DND-41 (cell line): ENCODE results near the gene UGGT2.
"Not testable (repeated sequence)": the region's sequence is repeated elsewhere in the genome, so short reads cannot be mapped to it uniquely, and the experiment has no call there.

Source experiments
- ATAC-seq: fragments of 200-7000 bp; cut with Tn5 transposase; 3 replicates; pipeline ENCODE4 v1.9.1; 2021; ENCODE audit warnings: low read depth; ENCODE audit not compliant: insufficient read depth
- DNase-seq: peaks from one replicate; pipeline ENCODE4 v3.0.0-alpha.2; 2020
- H2AFZ ChIP-seq: 2 replicates; pipeline ENCODE4 v1.6.0; 2012; ENCODE audit warnings: low read depth, low read length
- H3K27ac ChIP-seq: 2 replicates; pipeline ENCODE4 v1.5.1; 2012; ENCODE audit warnings: low read length, inconsistent platforms
- H3K27me3 ChIP-seq: fragments of 200-600 bp; sonication (generic); 2 replicates; pipeline ENCODE4 v1.6.0; 2012; ENCODE audit warnings: low read length, mild to moderate bottlenecking, inconsistent platforms; ENCODE audit not compliant: insufficient read depth, poor library complexity
- H3K36me3 ChIP-seq: 2 replicates; pipeline ENCODE4 v1.5.1; 2012; ENCODE audit warnings: low read length, inconsistent platforms; ENCODE audit not compliant: insufficient read depth
- H3K4me1 ChIP-seq: 2 replicates; pipeline ENCODE4 v1.5.1; 2012; ENCODE audit warnings: mild to moderate bottlenecking, low read length; ENCODE audit not compliant: insufficient read depth
- H3K4me2 ChIP-seq: 2 replicates; pipeline ENCODE4 v1.6.0; 2012; ENCODE audit warnings: mild to moderate bottlenecking, moderate library complexity, low read length, inconsistent platforms; ENCODE audit not compliant: insufficient read depth
- H3K4me3 ChIP-seq, 2 experiments: fragments of 200-600 bp in 1 of 2; shearing (Covaris generic) in 1 of 2; 2 replicates each; pipeline ENCODE4 v1.5.1; 2012 to 2016; ENCODE audit warnings: inconsistent platforms in 2 of 2, low read length in 2 of 2, mild to moderate bottlenecking in 2 of 2, low read depth in 1 of 2, moderate library complexity in 1 of 2
- H3K79me2 ChIP-seq: 2 replicates; pipeline ENCODE4 v1.6.0; 2012; ENCODE audit warnings: low read length, inconsistent platforms; ENCODE audit not compliant: insufficient read depth
- H3K9ac ChIP-seq: 2 replicates; pipeline ENCODE4 v1.6.0; 2012; ENCODE audit warnings: low read depth, mild to moderate bottlenecking, inconsistent platforms, low read length, moderate library complexity
- H3K9me3 ChIP-seq: 2 replicates; pipeline ENCODE4 v1.5.1; 2012; ENCODE audit warnings: low read length, moderate library complexity, mild to moderate bottlenecking, inconsistent platforms; ENCODE audit not compliant: insufficient read depth, severe bottlenecking
- H4K20me1 ChIP-seq: 2 replicates; pipeline ENCODE4 v1.6.0; 2012; ENCODE audit warnings: low read length; ENCODE audit not compliant: insufficient read depth
- CTCF ChIP-seq: IDR thresholded peaks from 2 replicates; pipeline ENCODE4 v1.5.1; 2012; ENCODE audit warnings: borderline replicate concordance, low read length, moderate library complexity, mild to moderate bottlenecking; ENCODE audit not compliant: poor library complexity, severe bottlenecking; ENCODE audit errors: extremely low read depth
- EZH2 ChIP-seq: IDR thresholded peaks from 3 replicates; pipeline ENCODE4 v1.6.1; 2012; ENCODE audit warnings: borderline replicate concordance, low read depth, mild to moderate bottlenecking, moderate library complexity, low read length, inconsistent platforms; ENCODE audit not compliant: severe bottlenecking

The UGGT2 gene

DNA sequence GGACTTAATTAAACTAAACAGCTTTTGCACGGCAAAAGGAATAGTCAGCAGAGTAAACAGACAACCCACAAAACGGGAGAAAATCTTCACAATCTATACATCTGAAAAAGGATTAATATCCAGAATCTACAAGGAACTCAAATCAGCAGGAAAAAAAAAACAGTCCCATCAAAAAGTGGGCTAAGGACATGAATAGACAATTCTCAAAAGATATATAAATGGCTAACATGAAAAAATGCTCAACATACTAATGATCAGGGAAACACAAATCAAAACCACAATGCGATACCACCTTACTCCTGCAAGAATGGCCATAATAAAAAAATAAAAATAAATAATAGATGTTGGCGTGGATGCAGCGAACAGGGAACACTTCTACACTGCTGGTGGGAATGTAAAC, 1.7 kb downstream of the UGGT2 start:
- H2AFZ ChIP-seq, H3K36me3 ChIP-seq, ATAC-seq, H3K27me3 ChIP-seq, H3K9ac ChIP-seq, H3K4me2 ChIP-seq, H4K20me1 ChIP-seq, H3K4me1 ChIP-seq, H3K27ac ChIP-seq, H3K9me3 ChIP-seq, DNase-seq, H3K4me3 ChIP-seq, H3K79me2 ChIP-seq: not testable (repeated sequence)

DNA sequence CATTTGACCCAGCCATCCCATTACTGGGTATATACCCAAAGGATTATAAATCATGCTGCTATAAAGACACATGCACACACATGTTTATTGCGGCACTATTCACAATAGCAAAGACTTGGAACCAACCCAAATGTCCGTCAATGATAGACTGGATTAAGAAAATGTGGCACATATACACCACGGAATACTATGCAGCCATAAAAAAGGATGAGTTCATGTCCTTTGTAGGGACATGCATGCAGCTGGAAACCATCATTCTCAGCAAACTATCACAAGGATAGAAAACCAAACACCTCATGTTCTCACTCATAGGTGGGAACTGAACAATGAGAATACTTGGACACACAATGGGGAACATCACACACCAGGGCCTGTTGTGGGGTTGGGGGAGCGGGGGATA, 2.2 kb downstream of the UGGT2 start:
- H2AFZ ChIP-seq, H3K9me3 ChIP-seq, H3K4me2 ChIP-seq, H3K4me1 ChIP-seq, H4K20me1 ChIP-seq, H3K27ac ChIP-seq, H3K79me2 ChIP-seq, H3K9ac ChIP-seq, DNase-seq, H3K36me3 ChIP-seq, H3K27me3 ChIP-seq, H3K4me3 ChIP-seq, ATAC-seq: not testable (repeated sequence)

DNA sequence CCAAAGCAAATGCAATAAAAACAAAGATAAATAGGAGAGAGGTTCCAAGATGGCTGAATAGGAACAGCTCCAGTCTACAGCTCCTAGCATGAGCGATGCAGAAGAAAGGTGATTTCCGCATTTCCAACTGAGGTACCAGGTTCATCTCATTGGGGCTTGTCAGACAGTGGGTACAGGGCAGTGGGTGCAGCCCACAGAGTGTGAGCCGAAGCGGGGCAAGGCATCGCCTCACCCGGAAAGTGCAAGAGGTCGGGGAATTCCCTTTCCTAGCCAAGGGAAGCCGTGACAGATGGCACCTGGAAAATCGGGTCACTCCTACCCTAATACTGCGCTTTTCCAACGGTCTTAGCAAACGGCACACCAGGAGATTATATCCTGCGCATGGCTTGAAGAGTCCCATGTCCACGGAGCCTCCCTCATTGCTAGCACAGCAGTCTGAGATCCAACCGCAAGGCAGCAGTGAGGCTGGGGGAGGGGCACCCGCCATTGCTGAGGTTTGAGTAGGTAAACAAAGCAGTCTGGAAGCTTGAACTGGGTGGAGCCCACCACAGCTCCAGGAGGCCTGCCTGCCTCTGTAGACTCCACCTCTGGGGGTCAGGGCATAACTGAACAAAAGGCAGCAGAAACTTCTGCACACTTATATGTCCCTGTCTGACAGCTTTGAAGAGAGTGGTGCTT, 6.6 kb downstream of the UGGT2 start:
- not testable (repeated sequence) for H3K9ac ChIP-seq, H3K79me2 ChIP-seq, H3K9me3 ChIP-seq, H3K4me1 ChIP-seq, H2AFZ ChIP-seq, DNase-seq, H3K27ac ChIP-seq, H4K20me1 ChIP-seq, H3K36me3 ChIP-seq, H3K4me3 ChIP-seq, ATAC-seq, H3K27me3 ChIP-seq, H3K4me2 ChIP-seq

- no peaks in the 10 kb centered on the region for H3K79me2 ChIP-seq
- no peak for DNase-seq
Measured at GRCh38 chr13:96044238-96044637, 9.0 kb downstream of the UGGT2 start.

More at GRCh38 chr13:96044238-96044637, 9.0 kb downstream of the UGGT2 start:
- Histone ChIP-seq H3K4me2 (no peak overlapping the region), H3K4me3 (no peak overlapping the region), H3K36me3 (no peaks in the 10 kb centered on the region), H3K9me3 (no peaks in the 10 kb centered on the region), H3K27ac (no peak overlapping the region), H4K20me1 (no peaks in the 10 kb centered on the region), H3K27me3 (no peaks in the 10 kb centered on the region), H2AFZ (no peak overlapping the region), H3K9ac (no peak overlapping the region), H3K4me1 (no peaks in the 10 kb centered on the region)
- no peak for ATAC-seq
- no peak for TF ChIP-seq EZH2
- no peak for TF ChIP-seq CTCF
